Measurements from ENCODE around the gene ITPKB.
A peak's percentile ranks its signal among the peaks of the same experiment; 100 is the strongest.

The ITPKB gene

GRCh38 chr1:226633541-226634165 lies 105.4 kb downstream of the ITPKB start:
- DNase-seq (ENCODE audit: low spot score) = no peak
- in situ Hi-C loops (cut with MboI; ENCODE audit: low sequenced_read_pairs, unreplicated experiment) = loop anchor here (25.0 kb wide), 1 partner anchor 804 kb away; no protein-coding TSS in a partner anchor
- no peak for TF ChIP-seq CTCF (IDR thresholded peaks at IDR 0.05; ENCODE audit: borderline replicate concordance, control extremely low read depth, extremely low read depth, insufficient read depth, missing control alignments)

GRCh38 chr1:226632922-226633351 lies 106.1 kb downstream of the ITPKB start:
- peak; percentile 58 for DNase-seq (ENCODE audit: low spot score)

GRCh38 chr1:226632169-226632879 lies 106.8 kb downstream of the ITPKB start:
- in situ Hi-C loops (cut with MboI; ENCODE audit: low sequenced_read_pairs, unreplicated experiment) = loop anchor here (25.0 kb wide), 1 partner anchor 805 kb away; no protein-coding TSS in a partner anchor

More at GRCh38 chr1:226632922-226633351, 106.1 kb downstream of the ITPKB start:
- in situ Hi-C loops (cut with MboI; ENCODE audit: low sequenced_read_pairs, unreplicated experiment) = loop anchor here (25.0 kb wide), 1 partner anchor 804 kb away; no protein-coding TSS in a partner anchor
- no peak for TF ChIP-seq CTCF (IDR thresholded peaks at IDR 0.05; ENCODE audit: borderline replicate concordance, control extremely low read depth, extremely low read depth, insufficient read depth, missing control alignments)

GRCh38 chr1:226631229-226632000 lies 107.7 kb downstream of the ITPKB start:
- in situ Hi-C loops (cut with MboI; ENCODE audit: low sequenced_read_pairs, unreplicated experiment) = loop anchor here (25.0 kb wide), 1 partner anchor 806 kb away; no protein-coding TSS in a partner anchor
- DNase-seq (ENCODE audit: low spot score) = no peak
- no peak for TF ChIP-seq CTCF (IDR thresholded peaks at IDR 0.05; ENCODE audit: borderline replicate concordance, control extremely low read depth, extremely low read depth, insufficient read depth, missing control alignments)

More at GRCh38 chr1:226632169-226632879, 106.8 kb downstream of the ITPKB start:
- no peak for DNase-seq (ENCODE audit: low spot score)
- no peak for TF ChIP-seq CTCF (IDR thresholded peaks at IDR 0.05; ENCODE audit: borderline replicate concordance, control extremely low read depth, extremely low read depth, insufficient read depth, missing control alignments)

- no peak for DNase-seq (ENCODE audit: low spot score)
- in situ Hi-C loops (cut with MboI; ENCODE audit: low sequenced_read_pairs, unreplicated experiment) = loop anchor here (25.0 kb wide), 1 partner anchor 807 kb away; no protein-coding TSS in a partner anchor
- TF ChIP-seq CTCF (IDR thresholded peaks at IDR 0.05; ENCODE audit: borderline replicate concordance, control extremely low read depth, extremely low read depth, insufficient read depth, missing control alignments) = no peak
These were observed 108.5 kb downstream of the ITPKB start for GRCh38 chr1:226630592-226630991.
